GM21576 (cell line): ENCODE results near the gene XPO4.
A peak's percentile ranks its signal among the peaks of the same experiment; 100 is the strongest.
"Not testable (repeated sequence)": the region's sequence is repeated elsewhere in the genome, so short reads cannot be mapped to it uniquely, and the experiment has no call there.

ENCODE experiments used
- ATAC-seq: cut with Tn5 transposase; IDR thresholded peaks from one replicate; pipeline ENCODE4 v1.9.1; 2021; ENCODE audit warnings: mild to moderate bottlenecking, moderate library complexity; ENCODE audit not compliant: unreplicated experiment

Gene XPO4

GRCh38 chr13:20902438-20903163 is at the start of gene XPO4:
Gene XPO4, minus strand, starts transcription at chr13:20902746. Its CDS starts 8 bp downstream, at chr13:20902738.
- ATAC-seq, result peak; percentile 87

GRCh38 chr13:20948001-20948400 is 45.5 kb upstream of the XPO4 start:
- not testable (repeated sequence) for ATAC-seq

GRCh38 chr13:20945952-20946383 is 43.4 kb upstream of the XPO4 start:
- ATAC-seq, result no peak

GRCh38 chr13:20942938-20943559 is 40.5 kb upstream of the XPO4 start:
- ATAC-seq, result no peak

GRCh38 chr13:20940511-20940910 is 38.0 kb upstream of the XPO4 start:
- ATAC-seq, result not testable (repeated sequence)

GRCh38 chr13:20940083-20940482 is 37.5 kb upstream of the XPO4 start:
- no peak for ATAC-seq

GRCh38 chr13:20939662-20940061 is 37.1 kb upstream of the XPO4 start:
- no peak for ATAC-seq

GRCh38 chr13:20938302-20938701 is 35.8 kb upstream of the XPO4 start:
- ATAC-seq, result no peak

GRCh38 chr13:20927596-20928257 is 25.2 kb upstream of the XPO4 start:
- no peak for ATAC-seq

- not testable (repeated sequence) for ATAC-seq
These were observed 22.8 kb upstream of the XPO4 start for GRCh38 chr13:20925395-20925790.

GRCh38 chr13:20924758-20925394 is 22.3 kb upstream of the XPO4 start:
- no peak for ATAC-seq

GRCh38 chr13:20923272-20923671 is 20.7 kb upstream of the XPO4 start:
- no peak for ATAC-seq

- ATAC-seq, result no peak
These were observed 19.0 kb upstream of the XPO4 start for GRCh38 chr13:20921572-20921971.

GRCh38 chr13:20915676-20916075 is 13.1 kb upstream of the XPO4 start:
- not testable (repeated sequence) for ATAC-seq

GRCh38 chr13:20911037-20911436 is 8.5 kb upstream of the XPO4 start:
- ATAC-seq, result no peak

- ATAC-seq, result no peak
These were observed 6.4 kb upstream of the XPO4 start for GRCh38 chr13:20908714-20909497.

GRCh38 chr13:20904908-20905307 is 2.4 kb upstream of the XPO4 start:
- no peak for ATAC-seq

GRCh38 chr13:20903164-20903475 is 574 bp upstream of the XPO4 start:
- ATAC-seq, result no peak

- peak; percentile 40 for ATAC-seq
These were observed 693 bp downstream of the XPO4 start for GRCh38 chr13:20901668-20902437.

- no peak for ATAC-seq
These were observed 8.3 kb downstream of the XPO4 start for GRCh38 chr13:20894245-20894644.
